Smooth muscle cell (in vitro differentiated cells): ENCODE measurements around the gene LHPP. TPM values are rescaled to one million over a fixed set of nuclear protein-coding genes. Genes with fewer than 3 reads are reported as not detected.

Experiments used
- DNase-seq: peaks from one replicate; lab custom pipeline; 2025; ENCODE audit not compliant: unreplicated experiment; lab: John Stamatoyannopoulos, UW
- H2AFZ ChIP-seq: fragments of 200-600 bp; sonication (generic); 2 replicates; pipeline ENCODE4 v1.6.0; 2016; ENCODE audit warnings: antibody characterized with exemption, low read depth, mild to moderate bottlenecking
- H3F3A ChIP-seq: fragments of 200-600 bp; sonication (generic); 2 replicates; pipeline ENCODE4 v1.6.0; 2017; ENCODE audit warnings: antibody characterized with exemption, low read depth
- H3K27ac ChIP-seq: fragments of 200-600 bp; sonication (generic); 2 replicates; pipeline ENCODE4 v1.5.1; 2016; ENCODE audit warnings: low read depth, mild to moderate bottlenecking
- H3K27me3 ChIP-seq: fragments of 200-600 bp; sonication (generic); 2 replicates; pipeline ENCODE4 v1.6.1; 2016; ENCODE audit warnings: low read depth, mild to moderate bottlenecking
- H3K36me3 ChIP-seq: fragments of 200-600 bp; sonication (generic); 2 replicates; pipeline ENCODE4 v1.5.1; 2016; ENCODE audit warnings: low read depth
- H3K4me1 ChIP-seq: fragments of 200-600 bp; sonication (generic); 2 replicates; pipeline ENCODE4 v1.5.1; 2016; ENCODE audit warnings: low read depth
- H3K4me2 ChIP-seq: fragments of 200-600 bp; sonication (generic); 2 replicates; pipeline ENCODE4 v1.6.0; 2016; ENCODE audit warnings: mild to moderate bottlenecking
- H3K4me3 ChIP-seq: fragments of 200-600 bp; sonication (generic); 2 replicates; pipeline ENCODE4 v1.5.1; 2016; ENCODE audit warnings: mild to moderate bottlenecking
- H3K79me2 ChIP-seq: fragments of 200-600 bp; sonication (generic); 2 replicates; pipeline ENCODE4 v1.6.0; 2016; ENCODE audit warnings: low read depth, mild to moderate bottlenecking
- H3K9ac ChIP-seq: fragments of 200-600 bp; sonication (generic); 2 replicates; pipeline ENCODE4 v1.6.0; 2016; ENCODE audit warnings: low read depth
- H3K9me3 ChIP-seq: fragments of 200-600 bp; sonication (generic); replicated peaks from 2 replicates; pipeline ENCODE4 v1.5.1; 2016; ENCODE audit warnings: low read depth
- H4K20me1 ChIP-seq: fragments of 200-600 bp; sonication (generic); 2 replicates; pipeline ENCODE4 v1.6.0; 2016; ENCODE audit warnings: low read depth
- CTCF ChIP-seq: fragments of 200-600 bp; sonication (generic); IDR thresholded peaks from 2 replicates; pipeline ENCODE4 v1.5.1; 2017; ENCODE audit warnings: borderline replicate concordance, mild to moderate bottlenecking, antibody characterized with exemption; ENCODE audit not compliant: insufficient read depth, poor library complexity, severe bottlenecking
- WGBS: methylation state at CpG from one replicate; pipeline ENCODE4 v1.1.7; 2016; ENCODE audit warnings: low lambda C conversion rate; 5-methylcytosine and 5-hydroxymethylcytosine counted together
- polyA plus RNA-seq: library from polyadenylated mRNA; unstranded; fragments of >200 nt; fragmentation: Nextera tagmentation; extraction: Ambion mirVana; gene quantifications from 2 replicates; pipeline ENCODE4 v1.2.1, GENCODE V29; 2016
- total RNA-seq: library from RNA; depleted of rRNA; stranded (reverse); fragments of >200 nt; gene quantifications from 2 replicates; pipeline ENCODE4 v1.2.3, GENCODE V29; 2014

LHPP gene
- total and polyA plus RNA-seq, 2 experiments from 2014 or later: 7.6 to 14.0 TPM

DNA sequence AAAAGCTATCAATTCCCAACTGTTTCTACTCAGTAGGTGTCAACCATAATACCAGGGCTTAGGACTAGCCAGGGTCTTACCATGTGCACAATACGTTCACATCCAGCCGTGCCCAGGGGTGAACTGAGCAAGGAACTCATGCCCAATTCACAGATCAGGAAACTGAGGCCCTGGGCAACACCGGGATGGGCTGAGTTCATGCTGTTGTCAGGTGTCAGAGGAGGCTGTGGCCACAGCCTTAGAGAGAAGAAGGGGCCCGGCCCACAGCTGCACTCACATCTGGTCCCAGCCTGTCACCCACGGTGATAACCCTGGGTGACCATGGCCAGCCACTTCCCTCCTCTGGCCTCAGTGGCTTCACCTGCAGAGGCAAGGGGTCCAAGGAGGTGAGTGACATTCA, 190.6 kb downstream of the LHPP start:
- H3K4me2 ChIP-seq: no peak overlapping the region
- H2AFZ ChIP-seq: no peak overlapping the region
- H3F3A ChIP-seq: no peaks in the 10 kb centered on the region
- no peak overlapping the region for H3K4me3 ChIP-seq
- H4K20me1 ChIP-seq: peaks cover 29% of the 10 kb centered on the region
- TF ChIP-seq CTCF: no peak
- no peaks in the 10 kb centered on the region for H3K27me3 ChIP-seq
- DNase-seq: no peak
- no peak overlapping the region for H3K9ac ChIP-seq
- peaks cover 12% of the 10 kb centered on the region for H3K4me1 ChIP-seq
- H3K79me2 ChIP-seq: no peaks in the 10 kb centered on the region
- H3K9me3 ChIP-seq: no peaks in the 10 kb centered on the region
- no peaks in the 10 kb centered on the region for H3K36me3 ChIP-seq
- WGBS: over 99% methylated on average over 5 of the region's 5 CpGs
- no peak overlapping the region for H3K27ac ChIP-seq

- no peak overlapping the region for H3K4me2 ChIP-seq
- no peaks in the 10 kb centered on the region for H3F3A ChIP-seq
- H3K9me3 ChIP-seq: no peaks in the 10 kb centered on the region
- H3K36me3 ChIP-seq: no peaks in the 10 kb centered on the region
- no peaks in the 10 kb centered on the region for H3K27me3 ChIP-seq
- no peak for TF ChIP-seq CTCF
- DNase-seq: no peak
- no peak overlapping the region for H3K9ac ChIP-seq
- peaks cover 17% of the 10 kb centered on the region for H3K4me1 ChIP-seq
- no peak overlapping the region for H3K4me3 ChIP-seq
- 95% methylated on average over 8 of the region's 8 CpGs for whole genome bisulfite sequencing
- H3K79me2 ChIP-seq: no peaks in the 10 kb centered on the region
- H4K20me1 ChIP-seq: peaks cover 31% of the 10 kb centered on the region
- H3K27ac ChIP-seq: no peak overlapping the region
- H2AFZ ChIP-seq: no peak overlapping the region
Measured at GRCh38 chr10:124652701-124653100, 191.1 kb downstream of the LHPP start.

- TF ChIP-seq CTCF: no peak
- no peak overlapping the region for H3K27ac ChIP-seq
- 83% methylated on average over 7 of the region's 7 CpGs for WGBS
- H3K27me3 ChIP-seq: no peaks in the 10 kb centered on the region
- H2AFZ ChIP-seq: no peak overlapping the region
- no peak for DNase-seq
- peaks cover 33% of the 10 kb centered on the region for H4K20me1 ChIP-seq
- peaks cover 17% of the 10 kb centered on the region for H3K4me1 ChIP-seq
- no peak overlapping the region for H3K9ac ChIP-seq
- H3K4me2 ChIP-seq: no peak overlapping the region
- H3K36me3 ChIP-seq: no peaks in the 10 kb centered on the region
- no peaks in the 10 kb centered on the region for H3K9me3 ChIP-seq
- H3K4me3 ChIP-seq: no peak overlapping the region
- no peaks in the 10 kb centered on the region for H3F3A ChIP-seq
- no peaks in the 10 kb centered on the region for H3K79me2 ChIP-seq
Measured at GRCh38 chr10:124653311-124653710, 191.7 kb downstream of the LHPP start.

DNA sequence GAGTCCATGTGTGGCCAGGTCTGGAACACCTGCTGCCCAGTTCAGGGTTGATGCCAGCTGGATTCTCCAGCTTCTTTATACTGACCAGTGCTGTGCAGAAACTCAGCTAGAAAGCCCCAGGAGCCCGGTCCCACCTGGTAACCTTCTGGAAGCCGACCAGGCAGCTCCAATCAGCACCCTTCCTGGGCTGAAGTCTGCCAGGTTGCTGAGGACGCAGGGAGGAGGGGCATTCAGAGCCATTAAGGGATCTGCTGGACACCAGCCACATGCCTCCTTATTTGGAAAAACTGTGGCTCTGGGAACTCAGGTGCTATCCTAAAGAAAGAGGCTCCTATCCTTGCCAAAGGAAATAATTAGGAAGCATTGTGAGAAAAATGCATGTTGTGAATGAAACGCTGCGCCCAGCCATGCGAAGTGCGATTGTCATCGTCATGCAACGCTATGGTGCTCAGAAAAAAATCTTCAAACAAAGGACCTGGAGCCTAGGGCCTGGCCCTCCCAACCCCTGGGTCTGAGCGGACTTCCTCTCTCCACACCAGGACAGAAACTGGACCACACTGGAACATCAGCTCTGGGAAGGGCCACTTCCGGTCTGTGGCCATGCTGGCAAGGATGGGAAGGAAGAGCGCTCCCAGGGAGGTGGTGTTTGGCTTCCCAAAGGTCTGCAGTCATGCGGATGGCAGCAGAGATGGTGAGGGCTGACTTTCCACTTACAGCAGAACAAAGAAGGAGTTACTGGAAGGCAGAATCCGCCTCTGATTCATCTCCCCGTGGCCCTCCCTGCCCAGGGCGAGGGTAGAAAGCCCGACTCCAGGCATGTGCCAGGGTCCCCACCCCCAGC, 192.4 kb downstream of the LHPP start:
- Histone ChIP-seq H3F3A (no peaks in the 10 kb centered on the region), H3K9ac (no peak overlapping the region), H4K20me1 (peaks cover 27% of the 10 kb centered on the region), H3K4me2 (no peak overlapping the region), H3K27me3 (no peaks in the 10 kb centered on the region), H3K27ac (peak overlapping the region; percentile 38), H3K4me1 (peaks cover 10% of the 10 kb centered on the region), H3K36me3 (no peaks in the 10 kb centered on the region), H3K9me3 (no peaks in the 10 kb centered on the region), H2AFZ (no peak overlapping the region), H3K4me3 (no peak overlapping the region), H3K79me2 (no peaks in the 10 kb centered on the region)
- no peak for TF ChIP-seq CTCF
- WGBS: 89% methylated on average over 17 of the region's 17 CpGs
- no peak for DNase-seq
